Panc1 (cell line): ENCODE results near the gene CHRNA5. TPM values are rescaled to one million over a fixed set of nuclear protein-coding genes. Genes with fewer than 3 reads are reported as not detected.

Source experiments
- ATAC-seq: fragments of 200-7000 bp; cut with Tn5 transposase; 2 replicates; pipeline ENCODE4 v1.9.1; 2020; ENCODE audit warnings: mild to moderate bottlenecking, moderate library complexity
- BruUV-seq: library from RNA; stranded (reverse); fragments of 400-500 nt; replicated peaks from 2 replicates; lab custom pipeline; 2021; lab: Mats Ljungman, UMichigan
- CTCF ChIA-PET: fragments of 300-600 bp; sonication (Branson Sonifier 250); formaldehyde crosslinking; loops from one replicate; lab custom pipeline; 2022; ENCODE audit warnings: antibody characterized with exemption; lab: Charles Lee
- POLR2A ChIA-PET: fragments of 300-600 bp; sonication (Branson Sonifier 250); formaldehyde crosslinking; loops from one replicate; lab custom pipeline; 2022; ENCODE audit warnings: antibody characterized with exemption; lab: Charles Lee
- DNase-seq: peaks from one replicate; pipeline ENCODE4 v3.0.0-alpha.2; 2010; ENCODE audit warnings: low read depth, low spot score
- H3K27ac ChIP-seq: 2 replicates; pipeline ENCODE4 v1.5.1; 2011; ENCODE audit warnings: mild to moderate bottlenecking, low read length, inconsistent platforms
- H3K27me3 ChIP-seq: fragments of 200-500 bp; sonication (Bioruptor generic); 2 replicates; pipeline ENCODE4 v1.6.0; 2014; ENCODE audit warnings: low read length, inconsistent platforms; ENCODE audit not compliant: control insufficient read depth, insufficient read depth
- H3K36me3 ChIP-seq: fragments of 200-500 bp; sonication (Bioruptor generic); 2 replicates; pipeline ENCODE4 v1.5.1; 2014; ENCODE audit warnings: inconsistent platforms, mild to moderate bottlenecking, low read length, moderate library complexity; ENCODE audit not compliant: control insufficient read depth, insufficient read depth
- H3K4me1 ChIP-seq: 2 replicates; pipeline ENCODE4 v1.5.1; 2011; ENCODE audit warnings: inconsistent platforms, mild to moderate bottlenecking, low read length, moderate library complexity; ENCODE audit not compliant: control insufficient read depth, insufficient read depth
- H3K4me3 ChIP-seq, 2 experiments: 2 replicates each; pipeline ENCODE4 v1.5.1; 2011 to 2012; ENCODE audit warnings: low read depth in 2 of 2, low read length in 2 of 2, mild to moderate bottlenecking in 2 of 2, inconsistent platforms in 1 of 2, moderate library complexity in 1 of 2
- H3K9me3 ChIP-seq: fragments of 200-500 bp; sonication (Bioruptor generic); 2 replicates; pipeline ENCODE4 v1.5.1; 2014; ENCODE audit warnings: low read depth, mild to moderate bottlenecking, inconsistent platforms, low read length, moderate library complexity; ENCODE audit not compliant: control insufficient read depth, insufficient read depth
- CTCF ChIP-seq: fragments of 450-650 bp; IDR thresholded peaks from 2 replicates; pipeline ENCODE4 v1.5.1; 2017; ENCODE audit warnings: mild to moderate bottlenecking
- POLR2AphosphoS5 ChIP-seq: IDR thresholded peaks from 2 replicates; pipeline ENCODE4 v1.6.1; 2012; ENCODE audit warnings: mild to moderate bottlenecking, low read depth, low read length, moderate library complexity
- SIN3A ChIP-seq: IDR thresholded peaks from 2 replicates; pipeline ENCODE4 v1.6.1; 2012; ENCODE audit warnings: low read depth, mild to moderate bottlenecking, low read length, moderate library complexity, borderline replicate concordance; ENCODE audit not compliant: insufficient read depth
- TCF7L2 ChIP-seq: IDR thresholded peaks from 2 replicates; pipeline ENCODE4 v1.6.1; 2011; ENCODE audit warnings: mild to moderate bottlenecking, low read depth, low read length, inconsistent platforms
- in situ Hi-C: cut with HindIII; loops from 2 replicates; pipeline ENCODE4 v1.10.0; 2016; ENCODE audit warnings: low sequenced_read_pairs, low pct_unique_long_range_greater_than_20kb
- intact Hi-C: fragments of 100-400 bp; cut with micrococcal nuclease; formaldehyde crosslinking; loops from one replicate; pipeline ENCODE4 v1.10.0; 2022; ENCODE audit not compliant: unreplicated experiment
- total RNA-seq: library from RNA; stranded (reverse); gene quantifications from one replicate; pipeline ENCODE4 v1.2.1, GENCODE V29; 2021; ENCODE audit not compliant: unreplicated experiment
- TF ChIP-seq, protein P1 (sequence below), 2 experiments: IDR thresholded peaks; 2 replicates each; pipeline ENCODE4 v1.6.1; 2011 to 2012; ENCODE audit warnings: low read depth in 2 of 2, control low read depth in 1 of 2, low read length in 1 of 2, mild to moderate bottlenecking in 1 of 2, moderate library complexity in 1 of 2; ENCODE audit not compliant: insufficient read depth in 1 of 2

Gene CHRNA5
- total RNA-seq, 1 experiment from 2014 or later = 52.4 TPM

- DNase-seq = no peak
- Histone ChIP-seq H3K36me3 (no peaks in the 10 kb centered on the region), H3K9me3 (no peaks in the 10 kb centered on the region), H3K27me3 (no peaks in the 10 kb centered on the region), H3K4me3 (no peak overlapping the region), H3K27ac (no peak overlapping the region), H3K4me1 (no peaks in the 10 kb centered on the region)
- POLR2A ChIA-PET = interaction anchor here (0.6 kb wide), 1 partner anchor 144 kb away, joined by 3 read pairs; no protein-coding TSS in a partner anchor
- CTCF ChIA-PET = no interaction called here
- no peak for TF ChIP-seq POLR2AphosphoS5
- TF ChIP-seq SIN3A = no peak
- no peak for TF ChIP-seq CTCF
- TF ChIP-seq TCF7L2 = no peak
- TF ChIP-seq, protein P1, sequence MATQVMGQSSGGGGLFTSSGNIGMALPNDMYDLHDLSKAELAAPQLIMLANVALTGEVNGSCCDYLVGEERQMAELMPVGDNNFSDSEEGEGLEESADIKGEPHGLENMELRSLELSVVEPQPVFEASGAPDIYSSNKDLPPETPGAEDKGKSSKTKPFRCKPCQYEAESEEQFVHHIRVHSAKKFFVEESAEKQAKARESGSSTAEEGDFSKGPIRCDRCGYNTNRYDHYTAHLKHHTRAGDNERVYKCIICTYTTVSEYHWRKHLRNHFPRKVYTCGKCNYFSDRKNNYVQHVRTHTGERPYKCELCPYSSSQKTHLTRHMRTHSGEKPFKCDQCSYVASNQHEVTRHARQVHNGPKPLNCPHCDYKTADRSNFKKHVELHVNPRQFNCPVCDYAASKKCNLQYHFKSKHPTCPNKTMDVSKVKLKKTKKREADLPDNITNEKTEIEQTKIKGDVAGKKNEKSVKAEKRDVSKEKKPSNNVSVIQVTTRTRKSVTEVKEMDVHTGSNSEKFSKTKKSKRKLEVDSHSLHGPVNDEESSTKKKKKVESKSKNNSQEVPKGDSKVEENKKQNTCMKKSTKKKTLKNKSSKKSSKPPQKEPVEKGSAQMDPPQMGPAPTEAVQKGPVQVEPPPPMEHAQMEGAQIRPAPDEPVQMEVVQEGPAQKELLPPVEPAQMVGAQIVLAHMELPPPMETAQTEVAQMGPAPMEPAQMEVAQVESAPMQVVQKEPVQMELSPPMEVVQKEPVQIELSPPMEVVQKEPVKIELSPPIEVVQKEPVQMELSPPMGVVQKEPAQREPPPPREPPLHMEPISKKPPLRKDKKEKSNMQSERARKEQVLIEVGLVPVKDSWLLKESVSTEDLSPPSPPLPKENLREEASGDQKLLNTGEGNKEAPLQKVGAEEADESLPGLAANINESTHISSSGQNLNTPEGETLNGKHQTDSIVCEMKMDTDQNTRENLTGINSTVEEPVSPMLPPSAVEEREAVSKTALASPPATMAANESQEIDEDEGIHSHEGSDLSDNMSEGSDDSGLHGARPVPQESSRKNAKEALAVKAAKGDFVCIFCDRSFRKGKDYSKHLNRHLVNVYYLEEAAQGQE (IDR thresholded peaks at IDR 0.05; ENCODE audit: insufficient read depth in 1 of 2, low read depth in 2 of 2, low read length in 1 of 2) = no peak
- BruUV-seq = no TSS peak
- no peak for ATAC-seq
- intact Hi-C loops = no loop called here
- in situ Hi-C loops = no loop called here
These were observed 39.1 kb downstream of the CHRNA5 start for GRCh38 chr15:78604420-78604819.

- Histone ChIP-seq H3K27me3 (no peaks in the 10 kb centered on the region), H3K27ac (no peak overlapping the region), H3K9me3 (no peaks in the 10 kb centered on the region), H3K4me1 (no peaks in the 10 kb centered on the region), H3K36me3 (no peaks in the 10 kb centered on the region), H3K4me3 (no peak overlapping the region)
- no TSS peak for BruUV-seq
- intact Hi-C loops (no loop called here), in situ Hi-C loops (no loop called here)
- ATAC-seq (no peak), DNase-seq (no peak)
- CTCF ChIA-PET = no interaction called here
- POLR2A ChIA-PET = interaction anchor here (0.6 kb wide), 1 partner anchor 145 kb away, joined by 3 read pairs; no protein-coding TSS in a partner anchor
- TF ChIP-seq, protein P1 (IDR thresholded peaks at IDR 0.05; ENCODE audit: insufficient read depth in 1 of 2, low read depth in 2 of 2, low read length in 1 of 2) = no peak
- TF ChIP-seq SIN3A (no peak), CTCF (no peak), POLR2AphosphoS5 (no peak), TCF7L2 (no peak)
These were observed 39.9 kb downstream of the CHRNA5 start for GRCh38 chr15:78605201-78605600.
